Hepatocyte (in vitro differentiated cells): ENCODE results near the gene SMIM17. TPM values are rescaled to one million over a fixed set of nuclear protein-coding genes. Genes with fewer than 3 reads are reported as not detected.
A peak's percentile ranks its signal among the peaks of the same experiment; 100 is the strongest.

Source experiments
- DNase-seq: peaks from one replicate; pipeline ENCODE4 v3.0.0-alpha.2; 2016; ENCODE audit warnings: low spot score
- H2AFZ ChIP-seq: fragments of 200-600 bp; sonication (generic); 2 replicates; pipeline ENCODE4 v1.6.0; 2016; ENCODE audit warnings: antibody characterized with exemption, mild to moderate bottlenecking
- H3K27ac ChIP-seq: fragments of 200-600 bp; sonication (generic); 2 replicates; pipeline ENCODE4 v1.5.1; 2016; ENCODE audit warnings: mild to moderate bottlenecking
- H3K27me3 ChIP-seq: fragments of 200-600 bp; sonication (generic); 2 replicates; pipeline ENCODE4 v1.6.1; 2016
- H3K36me3 ChIP-seq: fragments of 200-600 bp; sonication (generic); replicated peaks from 2 replicates; pipeline ENCODE4 v1.5.1; 2016; ENCODE audit warnings: low read depth; ENCODE audit not compliant: insufficient read depth
- H3K4me1 ChIP-seq: fragments of 200-600 bp; sonication (generic); 2 replicates; pipeline ENCODE4 v1.5.1; 2016; ENCODE audit warnings: mild to moderate bottlenecking, moderate library complexity; ENCODE audit not compliant: insufficient read depth
- H3K4me2 ChIP-seq: fragments of 200-600 bp; sonication (generic); 2 replicates; pipeline ENCODE4 v1.6.0; 2016
- H3K4me3 ChIP-seq: fragments of 200-600 bp; sonication (generic); 2 replicates; pipeline ENCODE4 v1.5.1; 2016; ENCODE audit warnings: mild to moderate bottlenecking
- H3K79me2 ChIP-seq: fragments of 200-600 bp; sonication (generic); 2 replicates; pipeline ENCODE4 v1.6.0; 2017; ENCODE audit warnings: mild to moderate bottlenecking
- H3K9me2 ChIP-seq: fragments of 200-600 bp; sonication (generic); replicated peaks from 2 replicates; pipeline ENCODE4 v1.6.0; 2017; ENCODE audit warnings: mild to moderate bottlenecking; ENCODE audit not compliant: insufficient read depth
- H3K9me3 ChIP-seq: fragments of 200-600 bp; sonication (generic); 2 replicates; pipeline ENCODE4 v1.5.1; 2016; ENCODE audit warnings: low read depth, mild to moderate bottlenecking
- H4K20me1 ChIP-seq: fragments of 200-600 bp; sonication (generic); 2 replicates; pipeline ENCODE4 v1.6.0; 2016; ENCODE audit warnings: mild to moderate bottlenecking; ENCODE audit not compliant: insufficient read depth, poor library complexity, severe bottlenecking
- EZH2 ChIP-seq: fragments of 200-600 bp; sonication (generic); IDR thresholded peaks from 2 replicates; pipeline ENCODE4 v1.6.1; 2016; ENCODE audit warnings: antibody characterized with exemption, mild to moderate bottlenecking, borderline replicate concordance
- EZH2phosphoT487 ChIP-seq: fragments of 200-600 bp; sonication (generic); IDR thresholded peaks from one replicate; pipeline ENCODE4 v1.6.1; 2018; ENCODE audit warnings: antibody characterized with exemption, mild to moderate bottlenecking, low read depth, moderate library complexity; ENCODE audit not compliant: unreplicated experiment, severe bottlenecking
- WGBS: methylation state at CpG from one replicate; pipeline ENCODE4 v1.1.6; 2016; ENCODE audit warnings: low lambda C conversion rate; ENCODE audit errors: missing lambda C conversion rate; 5-methylcytosine and 5-hydroxymethylcytosine counted together
- polyA plus RNA-seq: library from polyadenylated mRNA; unstranded; fragments of >200 nt; fragmentation: Nextera tagmentation; extraction: Ambion mirVana; gene quantifications from 2 replicates; pipeline ENCODE4 v1.2.1, GENCODE V29; 2016
- total RNA-seq: library from RNA; depleted of rRNA; stranded (reverse); fragments of >200 nt; gene quantifications from 2 replicates; pipeline ENCODE4 v1.2.3, GENCODE V29; 2014
- TF ChIP-seq, protein P1 (sequence below): fragments of 200-600 bp; sonication (generic); IDR thresholded peaks from 2 replicates; pipeline ENCODE4 v1.5.1; 2016; ENCODE audit warnings: antibody characterized with exemption, mild to moderate bottlenecking; ENCODE audit not compliant: poor library complexity

Gene SMIM17
- total and polyA plus RNA-seq, 2 experiments from 2014 or later = 0.45 TPM; not detected in 1

GRCh38 chr19:56623006-56623405 is 20.0 kb upstream of the SMIM17 start:
- Histone ChIP-seq H3K9me2 (no peaks in the 10 kb centered on the region), H3K4me2 (no peak overlapping the region), H3K36me3 (peaks cover 3% of the 10 kb centered on the region), H2AFZ (no peak overlapping the region), H3K27ac (no peak overlapping the region), H4K20me1 (no peaks in the 10 kb centered on the region), H3K4me1 (no peaks in the 10 kb centered on the region), H3K27me3 (no peaks in the 10 kb centered on the region), H3K79me2 (no peaks in the 10 kb centered on the region), H3K4me3 (no peak overlapping the region), H3K9me3 (no peaks in the 10 kb centered on the region)
- no peak for TF ChIP-seq EZH2phosphoT487
- TF ChIP-seq, protein P1, sequence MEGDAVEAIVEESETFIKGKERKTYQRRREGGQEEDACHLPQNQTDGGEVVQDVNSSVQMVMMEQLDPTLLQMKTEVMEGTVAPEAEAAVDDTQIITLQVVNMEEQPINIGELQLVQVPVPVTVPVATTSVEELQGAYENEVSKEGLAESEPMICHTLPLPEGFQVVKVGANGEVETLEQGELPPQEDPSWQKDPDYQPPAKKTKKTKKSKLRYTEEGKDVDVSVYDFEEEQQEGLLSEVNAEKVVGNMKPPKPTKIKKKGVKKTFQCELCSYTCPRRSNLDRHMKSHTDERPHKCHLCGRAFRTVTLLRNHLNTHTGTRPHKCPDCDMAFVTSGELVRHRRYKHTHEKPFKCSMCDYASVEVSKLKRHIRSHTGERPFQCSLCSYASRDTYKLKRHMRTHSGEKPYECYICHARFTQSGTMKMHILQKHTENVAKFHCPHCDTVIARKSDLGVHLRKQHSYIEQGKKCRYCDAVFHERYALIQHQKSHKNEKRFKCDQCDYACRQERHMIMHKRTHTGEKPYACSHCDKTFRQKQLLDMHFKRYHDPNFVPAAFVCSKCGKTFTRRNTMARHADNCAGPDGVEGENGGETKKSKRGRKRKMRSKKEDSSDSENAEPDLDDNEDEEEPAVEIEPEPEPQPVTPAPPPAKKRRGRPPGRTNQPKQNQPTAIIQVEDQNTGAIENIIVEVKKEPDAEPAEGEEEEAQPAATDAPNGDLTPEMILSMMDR = no peak
- no peak for TF ChIP-seq EZH2
- 98% methylated on average over 9 of the region's 9 CpGs for WGBS
- no peak for DNase-seq

DNA sequence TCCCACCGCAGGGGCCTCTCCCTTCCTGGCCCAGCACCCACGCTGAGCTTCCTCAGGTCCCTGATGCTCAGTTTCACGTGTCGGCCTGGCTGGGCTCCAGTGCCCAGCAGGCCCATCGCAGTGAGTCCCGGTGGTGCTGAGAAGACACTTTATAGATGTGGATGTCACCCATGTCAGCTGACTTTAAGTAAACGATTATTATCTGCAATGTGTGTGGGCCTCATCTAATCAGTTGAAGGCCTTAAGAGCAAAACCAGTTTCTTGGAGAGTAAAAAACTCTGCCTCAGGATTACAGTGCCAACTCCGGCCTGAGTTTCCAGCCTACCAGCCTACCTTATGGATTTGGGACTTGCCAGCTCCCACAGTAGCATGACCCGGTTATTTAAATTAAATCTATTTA is 17.3 kb upstream of the SMIM17 start:
- Histone ChIP-seq H3K4me3 (no peak overlapping the region), H3K9me3 (peaks cover 2% of the 10 kb centered on the region), H3K36me3 (peaks cover 3% of the 10 kb centered on the region), H3K4me2 (no peak overlapping the region), H3K79me2 (no peaks in the 10 kb centered on the region), H3K27ac (no peak overlapping the region), H3K4me1 (no peaks in the 10 kb centered on the region), H3K9me2 (no peaks in the 10 kb centered on the region), H2AFZ (no peak overlapping the region), H3K27me3 (no peaks in the 10 kb centered on the region), H4K20me1 (no peaks in the 10 kb centered on the region)
- TF ChIP-seq, protein P1 = no peak
- no peak for DNase-seq
- 96% methylated on average over 9 of the region's 9 CpGs for WGBS

DNA sequence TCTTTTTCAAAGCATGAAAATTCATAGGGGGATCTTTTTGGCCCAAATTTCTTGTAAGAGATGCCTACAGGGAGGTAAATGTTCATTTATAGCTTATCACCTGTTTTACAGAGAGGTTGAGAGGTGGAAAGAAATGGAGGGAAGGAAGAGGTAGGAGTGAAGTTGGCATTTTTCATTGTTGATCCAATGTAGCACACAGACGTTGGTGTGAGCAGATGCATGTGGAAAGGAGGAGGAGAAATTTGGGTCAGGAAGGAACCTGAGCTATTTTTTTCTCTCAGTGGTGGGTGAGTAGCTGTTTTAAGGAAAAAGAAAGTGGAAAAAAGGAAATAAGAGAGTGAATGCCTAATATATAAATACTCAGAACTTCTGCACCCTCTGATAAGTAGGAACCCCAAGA is 9.9 kb upstream of the SMIM17 start:
- H3K36me3 ChIP-seq = no peaks in the 10 kb centered on the region
- H3K4me1 ChIP-seq = no peaks in the 10 kb centered on the region
- no peaks in the 10 kb centered on the region for H4K20me1 ChIP-seq
- H3K4me2 ChIP-seq = no peak overlapping the region
- H3K9me2 ChIP-seq = no peaks in the 10 kb centered on the region
- H2AFZ ChIP-seq = no peak overlapping the region
- no peak overlapping the region for H3K27ac ChIP-seq
- H3K79me2 ChIP-seq = no peaks in the 10 kb centered on the region
- H3K4me3 ChIP-seq = no peak overlapping the region
- WGBS = 41% methylated on average over 1 of the region's 1 CpG
- H3K9me3 ChIP-seq = peaks cover 2% of the 10 kb centered on the region
- TF ChIP-seq EZH2phosphoT487 (no peak), EZH2 (no peak)
- TF ChIP-seq, protein P1 = no peak
- H3K27me3 ChIP-seq = no peaks in the 10 kb centered on the region
- no peak for DNase-seq

GRCh38 chr19:56637976-56638555 is 4.9 kb upstream of the SMIM17 start:
- Histone ChIP-seq H3K9me2 (no peaks in the 10 kb centered on the region), H3K36me3 (no peaks in the 10 kb centered on the region), H4K20me1 (no peaks in the 10 kb centered on the region), H3K4me2 (no peak overlapping the region), H3K27ac (no peak overlapping the region), H3K27me3 (no peaks in the 10 kb centered on the region), H3K9me3 (no peaks in the 10 kb centered on the region), H3K4me3 (no peak overlapping the region), H3K4me1 (no peaks in the 10 kb centered on the region), H3K79me2 (no peaks in the 10 kb centered on the region), H2AFZ (no peak overlapping the region)
- TF ChIP-seq, protein P1 = no peak
- TF ChIP-seq EZH2 (no peak), EZH2phosphoT487 (no peak)
- peak; percentile 70 for DNase-seq
- WGBS = 43% methylated on average over 21 of the region's 21 CpGs
